HG03159 (cell line): Measurements from ENCODE around the gene TOX2.

Source experiments
- ATAC-seq: cut with Tn5 transposase; IDR thresholded peaks from one replicate; pipeline ENCODE4 v1.9.1; 2021; ENCODE audit warnings: mild to moderate bottlenecking, moderate library complexity; ENCODE audit not compliant: unreplicated experiment

Gene TOX2

DNA sequence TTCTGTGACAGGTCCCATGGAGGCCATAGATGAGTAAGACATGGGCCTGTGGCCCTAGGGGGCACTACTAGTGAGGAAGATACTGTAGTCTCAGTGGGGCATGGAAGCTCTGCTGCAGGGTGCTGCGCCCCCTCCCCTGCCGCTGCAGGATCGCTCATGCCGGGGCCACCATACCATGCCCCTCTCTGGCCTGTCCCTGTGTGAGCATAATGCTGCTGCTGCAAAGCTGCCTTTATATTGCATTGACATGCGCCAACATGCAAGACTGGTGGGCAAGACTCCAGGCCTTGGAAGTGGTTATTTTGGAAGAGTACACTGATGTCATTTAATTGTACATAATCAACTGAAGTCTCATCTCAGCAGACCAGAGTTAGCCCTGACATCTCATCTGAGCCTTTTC is 60.0 kb downstream of the TOX2 start:
- ATAC-seq, result no peak

- ATAC-seq, result no peak
These were observed 60.6 kb downstream of the TOX2 start for GRCh38 chr20:43975096-43975768.

- no peak for ATAC-seq
These were observed 61.9 kb downstream of the TOX2 start for GRCh38 chr20:43976547-43976946.

GRCh38 chr20:43977252-43977651 is 62.6 kb downstream of the TOX2 start:
- ATAC-seq, result no peak

DNA sequence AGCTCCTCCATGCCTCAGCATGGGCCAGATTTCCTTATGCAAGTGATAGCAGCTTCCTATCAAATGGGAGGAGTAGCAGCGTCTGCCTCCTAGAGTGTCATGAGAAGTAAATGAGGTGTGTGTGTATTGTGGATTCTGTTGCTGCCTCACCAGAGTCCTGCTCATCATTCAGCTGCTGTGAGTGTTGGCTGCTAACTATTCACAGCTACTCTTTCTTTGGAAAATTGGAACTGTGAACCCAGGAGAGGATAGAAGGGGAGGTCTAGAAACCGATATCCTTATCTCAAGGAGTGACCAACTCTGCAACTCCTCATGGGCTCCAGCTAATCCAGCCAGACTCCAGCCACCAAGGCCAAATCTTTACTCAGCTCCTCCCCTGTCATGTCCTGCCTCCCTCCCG is 63.3 kb downstream of the TOX2 start:
- no peak for ATAC-seq

DNA sequence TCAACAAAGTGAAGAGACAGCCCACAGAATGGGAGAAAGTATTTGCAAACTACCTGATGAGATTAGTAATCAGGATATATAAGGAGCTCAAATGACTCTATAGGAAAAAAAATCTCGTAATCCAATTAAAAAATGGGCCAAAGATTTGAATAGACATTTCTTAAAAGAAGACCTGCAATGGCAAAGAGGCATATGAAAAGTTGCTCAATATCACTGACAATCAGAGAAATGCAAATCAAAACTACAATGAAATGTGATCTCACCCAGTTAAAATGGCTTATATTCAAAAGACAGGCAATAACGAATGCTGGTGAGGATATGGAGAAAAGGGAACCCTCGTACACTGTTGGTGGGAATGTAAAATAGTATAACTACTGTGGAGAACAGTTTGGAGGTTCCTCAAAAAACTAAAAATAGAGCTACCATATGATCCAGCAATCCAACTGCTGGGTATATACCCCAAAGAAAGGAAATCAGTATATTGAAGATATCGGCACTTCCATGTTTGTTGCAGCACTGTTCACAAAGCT is 65.0 kb downstream of the TOX2 start:
- no peak for ATAC-seq

DNA sequence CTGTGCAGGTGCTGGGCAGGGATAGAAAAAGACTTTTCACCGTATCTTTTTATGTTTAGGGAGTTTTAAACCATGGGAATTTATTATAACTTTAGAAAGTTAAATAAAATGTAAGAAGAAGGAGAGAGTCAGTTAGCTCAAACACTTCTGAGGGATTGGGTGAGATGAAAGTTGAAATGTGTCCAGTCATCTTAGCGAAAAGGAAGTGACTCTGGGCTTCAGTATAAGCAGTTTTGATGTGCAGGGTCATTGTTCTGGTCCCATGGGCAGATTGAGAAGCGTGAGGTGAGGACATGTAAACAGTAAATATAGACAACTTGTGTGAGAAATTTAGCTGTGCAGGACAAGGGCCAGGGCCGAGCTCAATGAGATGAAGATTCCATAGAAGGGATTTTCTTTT is 66.9 kb downstream of the TOX2 start:
- no peak for ATAC-seq

DNA sequence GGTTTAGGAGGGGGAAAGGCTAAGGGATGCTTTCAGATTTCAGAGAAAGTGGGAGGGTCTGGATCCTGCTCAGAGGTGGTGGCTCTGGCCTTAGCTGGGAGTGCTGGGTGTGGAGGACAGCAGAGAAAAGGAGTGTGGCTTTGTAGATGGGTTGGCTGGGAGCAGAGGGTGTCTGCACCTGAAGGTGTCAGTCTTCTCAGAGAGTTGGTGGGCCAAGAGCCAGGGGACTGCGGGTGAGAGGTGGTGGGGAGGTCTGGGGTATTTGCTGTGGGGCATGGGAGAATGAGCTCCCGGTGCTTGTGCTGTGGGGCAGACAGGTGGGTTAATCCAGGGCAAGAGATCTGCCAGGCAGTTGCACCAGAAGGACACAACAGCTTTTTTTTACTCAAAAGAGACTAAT is 67.4 kb downstream of the TOX2 start:
- ATAC-seq, result no peak

DNA sequence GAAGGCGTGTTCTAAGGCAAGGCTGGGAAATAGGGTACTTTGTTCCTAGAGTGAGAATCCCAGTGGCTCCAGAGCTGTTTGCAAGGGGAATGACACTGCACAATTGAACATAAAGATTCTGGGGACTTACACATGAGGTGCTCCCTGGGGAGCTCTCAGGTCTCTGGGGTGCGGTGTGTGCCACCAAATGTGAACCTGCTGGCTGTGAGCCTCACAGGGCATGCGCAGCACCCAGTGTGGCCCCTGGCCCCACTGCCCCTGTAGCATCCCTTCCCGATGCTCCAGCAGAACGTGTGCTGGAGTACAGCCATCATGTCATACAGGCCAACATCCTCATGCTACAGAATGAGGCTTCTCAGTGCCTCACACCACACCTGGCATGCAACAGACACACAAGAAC is 68.2 kb downstream of the TOX2 start:
- ATAC-seq, result no peak

- no peak for ATAC-seq
These were observed 68.7 kb downstream of the TOX2 start for GRCh38 chr20:43983359-43983758.

GRCh38 chr20:43983904-43984361 is 69.3 kb downstream of the TOX2 start:
- no peak for ATAC-seq

DNA sequence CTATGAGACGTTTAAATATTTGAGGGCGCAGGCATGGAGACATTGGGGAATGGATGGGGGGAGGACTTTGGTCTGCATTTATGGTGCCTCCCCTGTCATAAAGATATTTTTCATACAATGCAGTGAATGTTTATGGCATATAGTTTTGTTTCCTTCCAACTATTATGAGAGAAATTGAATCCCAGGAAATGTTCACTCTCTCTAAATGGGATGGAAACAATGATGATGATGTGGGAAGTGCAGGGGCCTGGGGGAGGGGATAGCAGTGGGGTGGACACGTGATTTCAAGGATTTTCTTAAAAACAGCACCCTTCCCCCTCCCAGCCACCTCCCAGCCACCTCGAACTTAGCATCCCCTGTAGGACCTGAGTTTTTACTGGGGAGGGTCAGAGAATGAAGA is 69.9 kb downstream of the TOX2 start:
- no peak for ATAC-seq

DNA sequence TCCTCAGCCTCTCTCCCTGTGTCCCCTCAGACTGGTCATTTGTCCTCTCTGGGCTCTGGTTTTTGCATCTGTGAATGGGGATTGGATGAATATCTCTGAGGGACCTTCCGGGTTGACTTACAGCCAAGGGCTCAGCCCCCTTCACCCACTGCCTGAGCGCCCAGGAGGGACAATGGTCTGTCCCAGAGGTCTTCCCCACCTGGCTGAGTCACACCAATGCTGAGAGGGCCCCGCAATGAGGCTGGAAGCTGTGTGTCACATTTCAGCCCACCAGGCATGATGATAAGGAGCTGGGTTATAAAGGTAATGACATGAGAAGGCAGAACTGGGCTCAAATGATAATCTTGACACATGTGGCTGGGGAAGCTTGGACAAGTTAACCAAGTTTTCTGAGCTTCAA is 70.5 kb downstream of the TOX2 start:
- ATAC-seq, result no peak

GRCh38 chr20:43985608-43986316 is 71.1 kb downstream of the TOX2 start:
- ATAC-seq, result no peak

DNA sequence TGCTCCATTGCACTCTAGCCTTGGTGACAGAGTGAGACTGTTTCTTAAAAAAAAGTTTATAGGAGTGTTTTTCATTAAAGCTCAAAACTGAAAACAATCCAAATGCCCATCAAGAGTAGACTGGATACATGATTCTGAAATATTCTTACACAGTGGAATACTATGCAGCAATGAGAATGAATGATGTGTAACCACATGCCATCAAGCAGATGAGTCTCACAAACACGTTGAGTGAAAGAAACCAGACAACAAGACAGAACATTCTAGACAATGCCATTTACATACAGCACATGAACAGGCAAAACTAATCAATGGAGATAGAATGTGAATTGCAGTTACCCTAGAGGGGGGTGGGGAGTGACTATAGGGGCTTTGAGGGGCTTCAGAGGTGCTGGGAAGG is 72.4 kb downstream of the TOX2 start:
- ATAC-seq, result no peak

DNA sequence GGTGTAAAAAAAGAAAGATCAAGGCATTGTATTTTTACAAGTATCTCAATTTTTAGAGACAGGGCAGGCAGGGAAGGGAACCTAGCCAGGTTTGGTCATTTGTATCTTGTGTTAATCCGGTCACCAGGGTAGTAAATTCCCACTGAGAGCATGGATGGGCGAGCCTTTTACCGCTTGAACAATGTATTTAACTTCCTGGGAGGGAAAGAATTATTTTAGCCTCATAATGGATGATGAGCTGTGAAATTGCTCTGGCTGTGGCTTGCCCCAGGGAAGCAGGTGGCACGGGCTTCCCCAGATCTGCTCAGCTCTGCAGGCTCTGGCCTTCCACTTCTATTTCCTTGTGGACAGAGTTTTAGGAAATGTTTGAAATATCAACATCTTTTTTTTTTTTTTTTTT is 72.9 kb downstream of the TOX2 start:
- no peak for ATAC-seq

- no peak for ATAC-seq
These were observed 73.8 kb downstream of the TOX2 start for GRCh38 chr20:43988451-43988850.

- ATAC-seq, result no peak
These were observed 74.2 kb downstream of the TOX2 start for GRCh38 chr20:43988867-43989266.

DNA sequence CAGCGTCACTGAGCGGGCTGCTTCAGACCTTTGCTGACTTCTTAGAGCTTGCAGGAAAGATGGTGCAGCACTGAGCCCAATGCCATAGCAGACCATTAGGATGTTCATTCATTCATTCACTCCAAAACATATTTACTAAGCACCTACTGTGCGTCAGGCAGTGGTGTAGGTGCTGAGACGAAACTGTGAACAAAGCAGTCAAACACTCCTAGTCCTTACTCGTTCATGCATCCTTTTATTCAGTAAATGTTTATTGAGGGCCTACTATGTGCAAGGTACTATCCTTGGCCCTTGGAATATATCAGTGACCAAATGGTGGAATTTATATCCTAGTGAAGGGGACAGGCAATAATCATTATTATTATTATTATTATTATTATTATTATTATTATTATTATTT is 76.6 kb downstream of the TOX2 start:
- no peak for ATAC-seq

GRCh38 chr20:43991982-43992381 is 77.3 kb downstream of the TOX2 start:
- no peak for ATAC-seq

DNA sequence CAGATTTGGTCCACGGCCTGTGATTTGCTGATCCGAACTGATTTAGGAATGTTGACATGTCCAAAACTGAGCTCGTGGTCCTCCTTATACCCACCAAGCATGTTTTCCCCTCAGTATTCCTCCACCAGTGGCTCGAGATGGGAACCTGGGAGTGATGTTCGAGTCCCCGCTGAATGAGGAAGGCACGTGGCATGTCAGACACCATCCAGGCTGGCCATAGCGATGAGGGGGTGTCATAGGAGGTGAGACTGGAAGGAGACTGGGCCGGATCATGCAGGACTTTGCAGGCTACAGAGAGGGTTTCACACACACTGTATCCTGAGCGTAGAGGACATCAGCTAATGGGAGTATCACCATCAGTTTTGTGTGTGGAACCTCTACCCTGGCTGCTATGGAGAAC is 78.2 kb downstream of the TOX2 start:
- ATAC-seq, result no peak

DNA sequence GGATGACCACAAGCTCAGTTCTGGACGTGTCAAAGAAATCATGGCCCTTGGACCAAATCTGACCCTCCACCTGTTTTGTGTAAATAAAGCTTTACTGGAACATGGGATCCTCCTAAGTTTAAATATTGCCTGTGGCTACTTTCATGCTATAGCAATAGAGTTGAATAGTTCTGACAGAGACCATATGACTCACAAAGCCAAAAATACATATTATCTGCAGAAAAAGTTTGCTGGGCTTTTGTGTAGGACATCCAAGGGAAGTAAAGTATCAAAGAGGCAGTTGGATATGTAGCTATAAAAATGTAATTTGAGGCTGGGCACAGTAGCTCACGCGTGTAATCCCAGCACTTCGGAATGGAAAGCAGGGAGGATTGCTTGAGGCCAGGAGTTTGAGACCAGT is 78.9 kb downstream of the TOX2 start:
- no peak for ATAC-seq
